ENCODE results near the gene TMPO.
"Not testable (repeated sequence)": the region's sequence is repeated elsewhere in the genome, so short reads cannot be mapped to it uniquely, and the experiment has no call there.

TMPO gene

GRCh38 chr12:98515287-98516110, at the start of gene TMPO:
TSS of gene TMPO (plus strand) at chr12:98515590. CDS start at chr12:98515868, 278 bp downstream.
- peak; percentile 95 for DNase-seq

- DNase-seq: no peak
Measured at GRCh38 chr12:98465950-98466602, 49.3 kb upstream of the TMPO start.

GRCh38 chr12:98466640-98467400, 48.6 kb upstream of the TMPO start:
- DNase-seq: no peak

GRCh38 chr12:98469109-98469508, 46.3 kb upstream of the TMPO start:
- no peak for DNase-seq

- DNase-seq: no peak
Measured at GRCh38 chr12:98470469-98471082, 44.8 kb upstream of the TMPO start.

GRCh38 chr12:98471085-98471484, 44.3 kb upstream of the TMPO start:
- DNase-seq: no peak

- DNase-seq: no peak
Measured at GRCh38 chr12:98475565-98475908, 39.9 kb upstream of the TMPO start.

- no peak for DNase-seq
Measured at GRCh38 chr12:98478606-98479005, 36.8 kb upstream of the TMPO start.

GRCh38 chr12:98483621-98484503, 31.5 kb upstream of the TMPO start:
- no peak for DNase-seq

GRCh38 chr12:98485792-98486340, 29.5 kb upstream of the TMPO start:
- DNase-seq: no peak

- DNase-seq: not testable (repeated sequence)
Measured at GRCh38 chr12:98488416-98488815, 27.0 kb upstream of the TMPO start.

- no peak for DNase-seq
Measured at GRCh38 chr12:98489176-98489575, 26.2 kb upstream of the TMPO start.

GRCh38 chr12:98490501-98491453, 24.6 kb upstream of the TMPO start:
- DNase-seq: peak; percentile 93

- DNase-seq: no peak
Measured at GRCh38 chr12:98492580-98493140, 22.7 kb upstream of the TMPO start.

GRCh38 chr12:98501266-98501629, 14.1 kb upstream of the TMPO start:
- not testable (repeated sequence) for DNase-seq

- DNase-seq: peak; percentile 96
Measured at GRCh38 chr12:98503342-98503591, 12.1 kb upstream of the TMPO start.

GRCh38 chr12:98503592-98504367, 11.6 kb upstream of the TMPO start:
- peak; percentile 94 for DNase-seq

- DNase-seq: no peak
Measured at GRCh38 chr12:98504368-98504617, 11.1 kb upstream of the TMPO start.

GRCh38 chr12:98509063-98509462, 6.3 kb upstream of the TMPO start:
- DNase-seq: no peak

GRCh38 chr12:98511806-98512205, 3.6 kb upstream of the TMPO start:
- DNase-seq: not testable (repeated sequence)

Measured in midbrain (tissue), 1 donor.